Esophagus muscularis mucosa (tissue), 3 donors: ENCODE data around the gene SERPINA1.

Experiments
- CTCF ChIP-seq, 3 experiments: fragments of 200-600 bp in 2 of 3; fragments of 450-650 bp in 1 of 3; sonication (generic) in 2 of 3; IDR thresholded peaks; one replicate each; pipeline ENCODE4 v1.5.1; 2017 to 2019; ENCODE audit warnings: antibody characterized with exemption in 3 of 3, mild to moderate bottlenecking in 2 of 3, moderate library complexity in 1 of 3
- POLR2A ChIP-seq: fragments of 450-650 bp; IDR thresholded peaks from one replicate; pipeline ENCODE4 v1.6.1; 2017; ENCODE audit warnings: antibody characterized with exemption, moderate library complexity, mild to moderate bottlenecking, low read depth
- POLR2AphosphoS5 ChIP-seq, 2 donors: sonication (generic); formaldehyde crosslinking; IDR thresholded peaks; one replicate each; pipeline ENCODE4 v1.6.1; 2017; ENCODE audit warnings: antibody characterized with exemption in 2 of 2

- TF ChIP-seq CTCF (IDR thresholded peaks at IDR 0.05) (no peak), POLR2A (no peak), POLR2AphosphoS5 (IDR thresholded peaks at IDR 0.05) (no peak)
These were observed 39.6 kb downstream of the SERPINA1 start for GRCh38 chr14:94348836-94349235.
